ENCODE measurements around the gene PER2.
"Not testable (repeated sequence)": the region's sequence is repeated elsewhere in the genome, so short reads cannot be mapped to it uniquely, and the experiment has no call there.

The PER2 gene

GRCh38 chr2:238288650-238289573, 502 bp upstream of the PER2 start:
- DNase-seq (ENCODE audit: low spot score), result peak; percentile 99

GRCh38 chr2:238286987-238287736, 1.2 kb downstream of the PER2 start:
- DNase-seq (ENCODE audit: low spot score), result no peak

GRCh38 chr2:238286551-238286950, 1.9 kb downstream of the PER2 start:
- DNase-seq (ENCODE audit: low spot score), result no peak

GRCh38 chr2:238286095-238286494, 2.3 kb downstream of the PER2 start:
- DNase-seq (ENCODE audit: low spot score), result no peak

- no peak for DNase-seq (ENCODE audit: low spot score)
Measured at GRCh38 chr2:238285653-238286082, 2.7 kb downstream of the PER2 start.

- no peak for DNase-seq (ENCODE audit: low spot score)
Measured at GRCh38 chr2:238284802-238285515, 3.5 kb downstream of the PER2 start.

GRCh38 chr2:238282861-238283738, 5.3 kb downstream of the PER2 start:
- no peak for DNase-seq (ENCODE audit: low spot score)

- no peak for DNase-seq (ENCODE audit: low spot score)
Measured at GRCh38 chr2:238281826-238282480, 6.5 kb downstream of the PER2 start.

- DNase-seq (ENCODE audit: low spot score), result no peak
Measured at GRCh38 chr2:238280083-238280825, 8.2 kb downstream of the PER2 start.

- DNase-seq (ENCODE audit: low spot score), result no peak
Measured at GRCh38 chr2:238279324-238279682, 9.1 kb downstream of the PER2 start.

GRCh38 chr2:238278626-238279323, 9.6 kb downstream of the PER2 start:
- DNase-seq (ENCODE audit: low spot score), result no peak

- DNase-seq (ENCODE audit: low spot score), result no peak
Measured at GRCh38 chr2:238277695-238278094, 10.7 kb downstream of the PER2 start.

GRCh38 chr2:238274152-238274865, 14.1 kb downstream of the PER2 start:
- DNase-seq (ENCODE audit: low spot score), result no peak

GRCh38 chr2:238273433-238273832, 15.0 kb downstream of the PER2 start:
- not testable (repeated sequence) for DNase-seq (ENCODE audit: low spot score)

GRCh38 chr2:238272156-238272555, 16.3 kb downstream of the PER2 start:
- no peak for DNase-seq (ENCODE audit: low spot score)

- not testable (repeated sequence) for DNase-seq (ENCODE audit: low spot score)
Measured at GRCh38 chr2:238271686-238272085, 16.7 kb downstream of the PER2 start.

- no peak for DNase-seq (ENCODE audit: low spot score)
Measured at GRCh38 chr2:238271061-238271554, 17.3 kb downstream of the PER2 start.

GRCh38 chr2:238270606-238271005, 17.8 kb downstream of the PER2 start:
- no peak for DNase-seq (ENCODE audit: low spot score)
